SH-SY5Y (cell line): Measurements from ENCODE around the gene FOXK2.

Experiments
- GATA2 ChIP-seq: IDR thresholded peaks from 2 replicates; pipeline ENCODE4 v1.6.1; 2011; ENCODE audit warnings: mild to moderate bottlenecking, low read depth, low read length
- GATA3 ChIP-seq: IDR thresholded peaks from 2 replicates; pipeline ENCODE4 v1.6.1; 2011; ENCODE audit warnings: low read depth, mild to moderate bottlenecking, low read length, moderate library complexity

FOXK2 gene

GRCh38 chr17:82545071-82545462 is 25.5 kb downstream of the FOXK2 start:
- TF ChIP-seq GATA3 (no peak), GATA2 (no peak)

GRCh38 chr17:82547981-82548380 is 28.4 kb downstream of the FOXK2 start:
- TF ChIP-seq GATA2 (no peak), GATA3 (no peak)

- no peak for TF ChIP-seq GATA3
- no peak for TF ChIP-seq GATA2
Measured at GRCh38 chr17:82548681-82549303, 29.3 kb downstream of the FOXK2 start.

- TF ChIP-seq GATA2 = no peak
- TF ChIP-seq GATA3 = no peak
Measured at GRCh38 chr17:82551779-82552457, 32.4 kb downstream of the FOXK2 start.

GRCh38 chr17:82552580-82552979 is 33.0 kb downstream of the FOXK2 start:
- no peak for TF ChIP-seq GATA3
- no peak for TF ChIP-seq GATA2

- TF ChIP-seq GATA3 (no peak), GATA2 (no peak)
Measured at GRCh38 chr17:82553210-82553930, 33.8 kb downstream of the FOXK2 start.

- TF ChIP-seq GATA2 (no peak), GATA3 (no peak)
Measured at GRCh38 chr17:82559566-82560251, 40.2 kb downstream of the FOXK2 start.

- no peak for TF ChIP-seq GATA2
- TF ChIP-seq GATA3 = no peak
Measured at GRCh38 chr17:82560252-82560642, 40.7 kb downstream of the FOXK2 start.

- TF ChIP-seq GATA3 (no peak), GATA2 (no peak)
Measured at GRCh38 chr17:82560802-82561428, 41.4 kb downstream of the FOXK2 start.

- no peak for TF ChIP-seq GATA2
- TF ChIP-seq GATA3 = no peak
Measured at GRCh38 chr17:82561429-82562035, 42.0 kb downstream of the FOXK2 start.

- TF ChIP-seq GATA3 (no peak), GATA2 (no peak)
Measured at GRCh38 chr17:82563318-82563717, 43.8 kb downstream of the FOXK2 start.

- TF ChIP-seq GATA3 (no peak), GATA2 (no peak)
Measured at GRCh38 chr17:82564241-82564640, 44.7 kb downstream of the FOXK2 start.

- TF ChIP-seq GATA2 = no peak
Measured at GRCh38 chr17:82565551-82565950, 46.0 kb downstream of the FOXK2 start.

GRCh38 chr17:82566129-82566960 is 46.8 kb downstream of the FOXK2 start:
- no peak for TF ChIP-seq GATA3
- TF ChIP-seq GATA2 = no peak
